ENCODE measurements around the gene PI4KA.
"Not testable (repeated sequence)": the region's sequence is repeated elsewhere in the genome, so short reads cannot be mapped to it uniquely, and the experiment has no call there.

PI4KA gene

GRCh38 chr22:20735356-20736162 lies 123.1 kb downstream of the PI4KA start:
- not testable (repeated sequence) for H3K27me3 Mint-ChIP-seq, ATAC-seq, H3K27ac Mint-ChIP-seq, DNase-seq, H3K4me1 Mint-ChIP-seq, H3K9me3 Mint-ChIP-seq, H3K4me3 Mint-ChIP-seq

- not testable (repeated sequence) for H3K27me3 Mint-ChIP-seq, ATAC-seq, H3K27ac Mint-ChIP-seq, H3K4me1 Mint-ChIP-seq, DNase-seq, H3K4me3 Mint-ChIP-seq, H3K9me3 Mint-ChIP-seq
Observed at GRCh38 chr22:20732431-20732830, 126.2 kb downstream of the PI4KA start.

GRCh38 chr22:20729194-20729593 lies 129.4 kb downstream of the PI4KA start:
- ATAC-seq = no peak
- no peaks in the 10 kb centered on the region for H3K9me3 Mint-ChIP-seq
- no peaks in the 10 kb centered on the region for H3K4me1 Mint-ChIP-seq
- no peak for DNase-seq
- H3K27me3 Mint-ChIP-seq = no peaks in the 10 kb centered on the region
- H3K4me3 Mint-ChIP-seq = no peak overlapping the region
- no peak overlapping the region for H3K27ac Mint-ChIP-seq

- no peaks in the 10 kb centered on the region for H3K9me3 Mint-ChIP-seq
- H3K4me1 Mint-ChIP-seq = no peaks in the 10 kb centered on the region
- no peak overlapping the region for H3K27ac Mint-ChIP-seq
- no peaks in the 10 kb centered on the region for H3K27me3 Mint-ChIP-seq
- H3K4me3 Mint-ChIP-seq = no peak overlapping the region
- DNase-seq (no peak), ATAC-seq (no peak)
Observed at GRCh38 chr22:20728523-20729190, 130.0 kb downstream of the PI4KA start.

GRCh38 chr22:20727118-20728015 lies 131.2 kb downstream of the PI4KA start:
- H3K27ac Mint-ChIP-seq = no peak overlapping the region

GRCh38 chr22:20725987-20726558 lies 132.5 kb downstream of the PI4KA start:
- H3K4me3 Mint-ChIP-seq = no peak overlapping the region
- no peaks in the 10 kb centered on the region for H3K9me3 Mint-ChIP-seq
- H3K27ac Mint-ChIP-seq = peak overlapping the region in 1 of 2 donors; percentile 13
- no peaks in the 10 kb centered on the region for H3K4me1 Mint-ChIP-seq
- no peaks in the 10 kb centered on the region for H3K27me3 Mint-ChIP-seq
- DNase-seq (no peak), ATAC-seq (no peak)

More at GRCh38 chr22:20727118-20728015, 131.2 kb downstream of the PI4KA start:
- Mint-ChIP-seq H3K27me3 (no peaks in the 10 kb centered on the region), H3K4me3 (no peak overlapping the region), H3K4me1 (no peaks in the 10 kb centered on the region), H3K9me3 (no peaks in the 10 kb centered on the region)
- ATAC-seq (no peak), DNase-seq (no peak)

GRCh38 chr22:20724676-20725454 lies 133.7 kb downstream of the PI4KA start:
- no peaks in the 10 kb centered on the region for H3K27me3 Mint-ChIP-seq
- ATAC-seq = no peak
- H3K27ac Mint-ChIP-seq = peak overlapping the region; percentile 46 to 74
- H3K9me3 Mint-ChIP-seq = no peaks in the 10 kb centered on the region
- H3K4me3 Mint-ChIP-seq = no peak overlapping the region
- DNase-seq = no peak
- no peaks in the 10 kb centered on the region for H3K4me1 Mint-ChIP-seq

- ATAC-seq = no peak
- Mint-ChIP-seq H3K4me3 (no peak overlapping the region), H3K4me1 (no peaks in the 10 kb centered on the region)
Observed at GRCh38 chr22:20721409-20722218, 137.0 kb downstream of the PI4KA start.

GRCh38 chr22:20720692-20721408 lies 137.8 kb downstream of the PI4KA start:
- H3K4me1 Mint-ChIP-seq = no peaks in the 10 kb centered on the region
- ATAC-seq (no peak), DNase-seq (no peak)
- H3K9me3 Mint-ChIP-seq = no peaks in the 10 kb centered on the region
- no peaks in the 10 kb centered on the region for H3K27me3 Mint-ChIP-seq
- no peak overlapping the region for H3K4me3 Mint-ChIP-seq
- H3K27ac Mint-ChIP-seq = no peak overlapping the region

More at GRCh38 chr22:20721409-20722218, 137.0 kb downstream of the PI4KA start:
- Mint-ChIP-seq H3K27ac (peak overlapping the region in 1 of 2 donors; percentile 92), H3K9me3 (no peaks in the 10 kb centered on the region), H3K27me3 (no peaks in the 10 kb centered on the region)
- DNase-seq = no peak

GRCh38 chr22:20718727-20719126 lies 139.9 kb downstream of the PI4KA start:
- H3K27ac Mint-ChIP-seq, DNase-seq, H3K27me3 Mint-ChIP-seq, H3K4me3 Mint-ChIP-seq, ATAC-seq, H3K9me3 Mint-ChIP-seq, H3K4me1 Mint-ChIP-seq: not testable (repeated sequence)

GRCh38 chr22:20717981-20718380 lies 140.6 kb downstream of the PI4KA start:
- not testable (repeated sequence) for H3K4me3 Mint-ChIP-seq, H3K27ac Mint-ChIP-seq, H3K9me3 Mint-ChIP-seq, DNase-seq, H3K4me1 Mint-ChIP-seq, ATAC-seq, H3K27me3 Mint-ChIP-seq

- not testable (repeated sequence) for H3K9me3 Mint-ChIP-seq, H3K4me3 Mint-ChIP-seq, H3K4me1 Mint-ChIP-seq, ATAC-seq, H3K27me3 Mint-ChIP-seq, H3K27ac Mint-ChIP-seq, DNase-seq
Observed at GRCh38 chr22:20717213-20717866, 141.3 kb downstream of the PI4KA start.

- H3K4me1 Mint-ChIP-seq, H3K27me3 Mint-ChIP-seq, H3K27ac Mint-ChIP-seq: not testable (repeated sequence)
Observed at GRCh38 chr22:20713116-20713515, 145.5 kb downstream of the PI4KA start.

More at GRCh38 chr22:20713116-20713515, 145.5 kb downstream of the PI4KA start:
- not testable (repeated sequence) for ATAC-seq, DNase-seq, H3K4me3 Mint-ChIP-seq, H3K9me3 Mint-ChIP-seq
